GM21825 (cell line): ENCODE measurements around the gene MT1X.
"Not testable (repeated sequence)": the region's sequence is repeated elsewhere in the genome, so short reads cannot be mapped to it uniquely, and the experiment has no call there.

Experiments used
- ATAC-seq: cut with Tn5 transposase; IDR thresholded peaks from one replicate; pipeline ENCODE4 v1.9.1; 2021; ENCODE audit warnings: mild to moderate bottlenecking, moderate library complexity; ENCODE audit not compliant: unreplicated experiment

The MT1X gene

DNA sequence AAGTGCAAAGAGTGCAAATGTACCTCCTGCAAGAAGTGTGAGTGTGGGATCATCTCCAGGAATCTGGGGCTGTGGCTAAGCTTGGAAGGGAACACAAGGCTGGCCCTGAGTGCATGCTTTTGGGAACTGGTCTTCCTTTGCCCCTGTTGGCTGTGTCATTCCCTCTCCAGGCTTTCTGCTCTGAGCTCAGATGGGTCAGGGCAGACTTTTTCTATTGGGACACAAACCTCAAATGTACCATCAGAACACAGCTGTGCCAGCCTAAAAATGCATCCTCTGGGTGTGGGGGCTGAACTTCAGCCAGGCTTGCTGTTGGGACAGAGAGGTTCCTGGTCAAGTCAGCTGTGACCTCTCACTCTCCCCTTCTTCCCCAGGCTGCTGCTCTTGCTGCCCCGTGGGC lies 29.7 kb upstream of the MT1X start:
- ATAC-seq: no peak

DNA sequence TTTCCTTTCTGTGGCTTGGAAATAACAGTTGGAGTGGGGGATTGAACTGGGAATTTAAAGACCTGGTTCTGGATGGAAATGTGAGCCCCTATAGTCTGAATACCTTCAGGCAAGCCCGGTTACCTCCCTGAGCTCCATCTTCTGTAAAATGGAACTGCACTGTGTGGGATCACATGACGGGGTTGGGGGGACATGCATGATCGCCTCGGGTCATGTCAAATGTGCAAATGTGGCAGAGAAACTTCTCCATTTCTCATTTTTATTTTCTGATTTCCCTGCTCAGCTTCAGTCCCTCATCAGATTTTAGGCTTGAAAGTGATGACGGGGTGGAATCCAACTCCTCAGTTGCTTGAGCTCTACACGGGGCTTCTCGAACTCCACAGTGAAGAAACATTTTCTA lies 29.1 kb upstream of the MT1X start:
- ATAC-seq: no peak

DNA sequence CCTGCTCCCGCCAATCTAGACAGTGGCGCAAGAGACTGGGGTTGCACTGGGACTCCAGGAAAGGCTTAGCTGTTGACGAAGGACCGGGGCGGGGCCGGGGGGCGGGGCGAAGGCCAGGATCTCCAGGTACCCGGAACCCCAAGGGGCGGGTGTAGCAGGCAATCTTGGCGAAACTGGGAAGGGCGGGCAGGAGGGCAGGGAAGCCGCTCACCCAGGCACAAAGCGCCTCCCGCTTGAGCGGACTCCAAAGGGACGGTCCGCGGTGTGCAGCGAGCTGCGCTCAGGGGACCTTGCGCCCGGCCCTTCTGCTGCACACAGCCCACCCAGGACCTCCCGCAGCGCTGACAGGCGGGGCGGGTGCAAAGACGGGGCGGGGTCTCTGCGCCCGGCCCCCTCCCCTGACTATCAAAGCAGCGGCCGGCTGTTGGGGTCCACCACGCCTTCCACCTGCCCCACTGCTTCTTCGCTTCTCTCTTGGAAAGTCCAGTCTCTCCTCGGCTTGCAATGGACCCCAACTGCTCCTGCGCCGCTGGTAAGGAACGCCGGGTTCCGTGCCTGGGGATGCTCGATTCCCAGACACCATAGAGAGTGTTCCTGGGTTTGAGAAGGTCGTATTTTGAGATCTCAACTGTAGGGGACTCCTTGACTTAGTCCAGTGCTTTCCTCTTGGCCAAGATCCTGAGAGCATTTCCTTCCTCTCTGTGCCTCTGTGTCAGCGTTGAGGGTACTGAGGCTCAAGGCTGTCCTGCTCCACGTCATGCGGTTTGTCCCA lies 24.5 kb upstream of the MT1X start, which contains the start of gene MT1F:
Gene MT1F (plus strand): TSS at position 405 of the 772 bp plus-strand sequence. CDS start 100 bp downstream, at position 505.
- no peak for ATAC-seq

DNA sequence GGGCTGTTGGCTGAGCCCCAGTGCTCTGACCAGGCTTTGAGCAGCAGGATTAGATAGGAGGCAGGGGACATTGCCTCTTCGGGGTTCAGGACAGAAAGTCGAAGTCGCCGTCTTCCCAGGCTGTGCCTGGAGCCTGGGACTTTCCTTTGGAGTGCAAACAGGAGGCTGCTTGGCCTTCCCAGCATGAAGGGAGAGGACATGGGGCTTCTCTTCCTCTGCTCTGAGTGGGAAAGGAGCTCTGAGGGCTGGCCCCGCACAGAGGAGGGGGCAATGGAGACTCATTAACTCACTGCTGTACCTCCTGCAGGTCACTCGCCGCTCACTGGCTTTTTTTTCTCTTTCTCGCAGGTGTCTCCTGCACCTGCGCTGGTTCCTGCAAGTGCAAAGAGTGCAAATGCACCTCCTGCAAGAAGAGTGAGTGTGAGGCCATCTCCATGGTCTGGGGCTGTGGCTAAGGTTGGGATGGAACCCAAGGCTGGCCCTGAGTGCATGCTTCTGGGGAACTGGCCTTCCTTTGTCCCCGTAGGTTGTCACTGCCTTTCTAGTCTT lies 23.9 kb upstream of the MT1X start:
- no peak for ATAC-seq

DNA sequence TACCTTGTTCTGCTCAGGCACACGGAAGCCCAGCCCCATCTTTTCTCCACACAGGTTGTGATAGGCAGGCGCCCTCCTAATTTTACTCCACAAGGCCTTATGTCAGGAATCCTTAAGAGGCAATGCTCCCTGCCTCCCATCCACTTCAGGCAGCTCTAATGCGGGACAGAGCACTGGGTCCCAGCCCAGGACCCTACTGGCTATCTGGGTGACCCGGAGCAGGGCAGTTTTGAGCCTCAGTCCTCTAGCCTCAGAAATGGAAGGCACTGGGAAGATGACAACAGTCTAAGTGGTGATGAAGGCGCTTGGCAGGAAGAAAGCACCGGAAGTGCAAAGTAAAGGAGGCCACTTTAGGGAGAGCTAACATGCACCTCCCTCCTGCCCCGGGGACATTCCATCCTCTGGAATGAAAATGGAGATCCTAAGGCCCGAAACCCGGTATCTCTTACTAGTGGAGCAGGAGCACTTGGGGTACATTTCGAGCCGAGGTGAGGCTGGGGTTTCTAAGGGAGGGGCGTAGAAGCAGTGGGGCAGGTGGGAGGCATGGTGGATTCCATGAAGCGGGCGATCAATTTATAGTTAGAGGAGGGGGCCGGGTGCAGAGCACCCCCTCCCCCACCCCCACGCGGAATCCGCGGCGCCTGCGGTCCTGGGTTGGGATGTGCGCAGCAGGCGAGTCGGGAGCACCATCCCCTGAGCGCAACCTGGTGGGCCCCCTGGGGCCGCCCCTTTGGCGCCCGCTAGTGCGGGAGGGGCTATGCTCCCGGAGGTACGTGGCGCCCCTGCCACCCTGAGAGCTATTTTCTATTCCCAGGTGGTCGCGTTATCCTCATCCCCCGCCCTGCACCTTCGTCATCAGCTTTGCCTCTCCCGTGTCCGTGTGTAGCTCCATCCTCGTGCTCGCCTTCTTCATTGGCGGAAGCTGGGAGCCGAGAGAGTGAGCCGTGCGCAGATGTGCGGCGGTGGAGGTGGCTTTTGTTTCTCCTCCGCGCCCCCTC lies 19.6 kb upstream of the MT1X start:
- no peak for ATAC-seq

DNA sequence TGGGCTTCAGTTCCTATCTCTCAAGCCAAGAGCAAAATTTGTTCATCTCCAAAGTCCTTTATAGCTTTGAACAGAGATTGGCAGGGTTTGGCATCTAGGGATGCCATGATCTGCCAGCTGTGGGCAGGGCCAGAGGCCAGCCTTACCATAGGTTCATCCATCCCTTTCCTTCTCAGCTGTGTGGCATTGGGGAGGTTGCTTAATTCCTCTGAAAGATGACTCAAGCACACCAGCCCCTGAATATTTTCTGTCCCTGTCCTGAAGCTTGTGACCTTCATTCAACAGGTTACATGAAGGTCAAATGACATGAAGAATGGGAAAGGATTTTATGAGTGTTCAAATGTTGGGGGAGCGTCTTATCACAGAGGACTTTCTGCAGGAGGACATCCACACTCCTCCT lies 17.8 kb upstream of the MT1X start:
- ATAC-seq: no peak

DNA sequence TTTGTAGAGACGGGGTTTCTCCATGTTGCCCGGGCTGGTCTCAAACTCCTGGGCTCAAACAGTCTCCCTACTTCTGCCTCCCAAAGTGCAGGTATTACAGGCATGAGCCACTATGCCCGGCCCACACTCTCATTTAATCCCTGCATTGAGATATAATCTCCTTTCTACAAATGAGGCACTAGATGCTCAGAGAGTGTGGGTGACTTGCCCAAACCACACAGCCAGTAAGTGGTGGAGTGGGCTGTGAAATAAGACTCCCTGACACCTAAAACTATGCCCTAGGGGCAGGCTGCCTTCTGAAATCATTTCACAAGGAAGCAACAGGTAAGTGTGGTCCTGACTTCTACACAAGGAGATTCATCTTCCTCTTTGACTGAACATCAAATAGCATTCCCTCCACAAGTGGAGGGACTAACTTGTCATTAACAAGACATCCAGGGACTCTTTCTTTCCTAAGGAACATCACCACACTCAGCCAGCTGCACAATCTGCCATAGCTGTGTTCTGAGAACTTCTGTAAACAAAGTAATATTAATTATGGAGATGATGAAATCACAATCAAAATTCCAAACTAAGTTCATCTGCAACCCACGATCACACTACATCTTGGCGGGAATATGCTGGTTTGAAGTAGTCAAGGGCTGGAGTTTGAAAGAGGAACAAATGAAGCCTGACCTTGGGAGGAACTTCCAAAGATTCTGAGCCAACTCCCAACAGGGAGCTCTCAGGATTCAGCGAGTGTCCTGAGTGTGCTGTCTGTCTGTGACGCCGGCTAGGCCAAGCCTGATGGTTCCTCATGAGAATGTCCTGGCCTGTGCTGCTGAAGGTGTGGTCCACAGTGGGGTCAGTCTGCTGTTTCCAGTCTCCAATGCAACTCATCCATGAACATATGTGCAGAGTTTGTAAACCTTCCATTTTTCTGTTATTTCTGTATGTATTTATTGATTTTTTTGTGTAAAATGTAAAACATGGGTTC lies 16.7 kb upstream of the MT1X start:
- not testable (repeated sequence) for ATAC-seq

DNA sequence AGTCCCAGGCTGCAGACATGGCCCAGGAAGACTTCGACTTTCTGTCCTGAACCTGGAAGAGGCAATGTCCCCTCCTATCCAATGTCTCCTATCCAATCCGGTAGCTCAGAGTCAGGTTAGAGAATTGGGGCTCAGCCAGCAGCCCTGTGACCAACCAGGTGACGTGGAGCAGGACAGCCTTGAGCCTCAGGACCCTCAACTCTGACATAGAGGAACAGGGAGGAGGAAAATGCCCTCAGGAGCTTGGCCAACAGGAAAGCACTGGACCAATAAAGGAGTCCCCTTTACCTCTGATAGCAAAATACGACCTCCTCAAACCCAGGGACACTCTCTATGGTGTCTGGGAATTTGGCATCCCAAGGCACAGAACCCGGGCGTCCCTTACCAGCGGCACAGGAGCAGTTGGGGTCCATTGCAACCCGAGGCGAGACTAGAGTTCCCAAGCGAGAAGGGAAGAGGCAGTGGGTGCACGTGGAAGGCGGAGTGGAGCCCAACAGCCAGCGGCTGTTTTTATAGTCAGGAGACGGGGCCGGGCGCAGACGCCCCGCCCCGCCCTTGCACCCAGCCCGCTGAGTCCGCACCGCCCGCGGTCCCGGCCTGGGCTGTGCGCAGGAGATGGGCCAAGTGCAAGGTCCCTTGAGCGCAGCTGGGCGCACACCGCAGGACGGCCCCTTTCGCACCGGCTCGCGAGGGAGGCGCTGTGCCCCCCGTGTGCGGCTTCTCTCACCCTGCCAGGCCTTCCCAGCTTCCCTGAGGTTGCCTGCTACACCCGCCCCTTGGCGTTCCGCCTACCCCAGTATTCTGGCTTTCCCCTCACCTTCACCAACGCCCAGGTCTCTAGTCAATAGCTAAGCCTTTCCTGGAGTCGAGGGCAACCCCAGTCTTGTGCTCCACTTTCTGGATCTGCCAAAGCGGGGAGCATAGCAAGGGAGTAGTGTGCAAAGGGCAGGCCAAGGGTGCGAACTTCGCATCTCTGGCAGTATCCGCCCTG lies 14.4 kb upstream of the MT1X start, which contains the start of gene MT1G:
Gene MT1G (minus strand): TSS at position 485 of the 991 bp plus-strand sequence. CDS start 72 bp downstream, at position 413.
- no peak for ATAC-seq

DNA sequence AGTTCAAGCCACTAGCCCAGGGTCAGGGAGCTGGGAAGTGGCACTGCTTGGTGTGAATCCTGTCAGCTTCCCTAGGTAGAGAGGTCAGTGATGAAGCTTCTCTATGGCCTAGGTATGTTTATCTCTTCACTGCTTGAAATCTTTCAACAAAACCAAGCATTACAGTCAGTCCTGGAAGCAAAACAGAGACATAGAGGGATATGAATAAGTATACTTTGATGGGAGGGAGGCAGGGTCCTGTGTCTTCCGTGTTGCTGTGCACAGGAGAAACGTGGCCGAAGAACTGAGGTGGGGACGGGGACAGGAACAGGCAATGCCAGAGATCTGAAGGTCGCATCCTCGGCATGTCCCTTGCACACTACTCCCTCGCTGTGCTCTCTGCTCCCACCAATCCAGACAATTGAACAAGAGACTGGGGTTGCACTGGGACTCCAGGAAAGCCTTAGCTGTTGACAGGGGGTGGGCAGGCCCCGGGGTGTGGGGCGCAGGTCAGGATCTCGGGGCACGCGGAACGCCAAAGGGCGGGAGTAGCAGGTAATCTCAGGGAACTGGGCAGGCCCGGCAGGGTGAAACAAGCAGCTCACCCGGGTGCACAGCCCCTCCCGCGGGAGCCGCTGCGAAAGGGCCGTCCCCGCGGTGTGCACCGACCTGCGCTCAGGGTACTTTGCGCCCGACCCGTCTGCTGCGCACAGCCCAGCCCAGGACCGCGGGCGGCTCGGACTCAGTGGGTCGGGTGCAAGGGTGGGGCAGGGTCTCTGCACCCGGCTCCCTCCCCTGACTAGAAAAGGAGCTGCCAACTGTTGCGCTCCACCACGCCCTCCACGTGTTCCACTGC lies 13.0 kb upstream of the MT1X start, which contains the start of gene MT1H:
Gene MT1H (plus strand): TSS at position 810 of the 835 bp plus-strand sequence. CDS start 71 bp downstream, outside the sequence.
- no peak for ATAC-seq

DNA sequence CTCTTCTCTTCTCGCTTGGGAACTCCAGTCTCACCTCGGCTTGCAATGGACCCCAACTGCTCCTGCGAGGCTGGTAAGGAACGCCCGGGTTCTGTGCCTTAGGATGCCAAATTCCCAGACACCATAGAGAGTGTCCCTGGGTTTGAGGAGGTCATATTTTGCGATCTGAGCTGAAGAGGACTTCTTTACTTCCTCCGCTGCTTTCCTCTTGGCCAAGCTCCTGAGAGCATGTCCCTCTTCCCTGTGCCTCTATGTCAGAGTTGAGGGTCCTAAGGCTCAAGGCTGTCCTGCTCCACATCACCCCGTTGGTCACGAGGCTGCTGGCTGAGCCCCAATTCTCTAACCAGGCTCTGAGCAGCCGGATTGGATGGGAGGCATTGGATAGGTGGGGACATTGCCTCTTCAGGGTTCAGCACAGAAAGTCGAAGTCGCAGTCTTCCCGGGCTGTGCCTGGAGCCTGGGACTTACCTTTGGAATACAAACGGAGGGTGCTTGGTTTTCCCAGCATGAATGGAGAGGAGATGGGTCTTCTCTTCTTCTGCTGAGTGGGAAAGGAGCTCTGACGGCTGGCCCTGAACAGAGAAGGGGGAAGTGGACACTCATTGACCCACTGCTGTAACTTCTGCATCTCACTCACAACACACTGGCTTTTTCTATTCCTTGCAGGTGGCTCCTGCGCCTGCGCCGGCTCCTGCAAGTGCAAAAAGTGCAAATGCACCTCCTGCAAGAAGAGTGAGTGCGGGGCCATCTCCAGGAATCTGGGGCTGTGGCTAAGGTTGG lies 12.2 kb upstream of the MT1X start:
- ATAC-seq: no peak

DNA sequence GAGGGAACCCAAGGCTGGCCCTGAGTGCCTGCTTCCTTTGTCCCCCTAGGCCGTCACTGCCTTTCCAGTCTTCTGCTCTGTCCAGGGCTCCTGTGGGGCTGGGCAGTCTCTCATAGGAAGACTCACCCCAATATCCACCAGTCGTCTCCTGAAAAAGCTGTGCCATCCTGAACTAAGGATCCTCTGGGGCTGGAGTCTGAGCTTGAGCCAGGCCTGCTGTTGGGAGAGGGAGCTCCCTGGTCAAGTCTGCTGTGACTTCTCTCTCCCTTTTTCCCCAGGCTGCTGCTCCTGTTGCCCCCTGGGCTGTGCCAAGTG lies 11.7 kb upstream of the MT1X start:
- no peak for ATAC-seq

DNA sequence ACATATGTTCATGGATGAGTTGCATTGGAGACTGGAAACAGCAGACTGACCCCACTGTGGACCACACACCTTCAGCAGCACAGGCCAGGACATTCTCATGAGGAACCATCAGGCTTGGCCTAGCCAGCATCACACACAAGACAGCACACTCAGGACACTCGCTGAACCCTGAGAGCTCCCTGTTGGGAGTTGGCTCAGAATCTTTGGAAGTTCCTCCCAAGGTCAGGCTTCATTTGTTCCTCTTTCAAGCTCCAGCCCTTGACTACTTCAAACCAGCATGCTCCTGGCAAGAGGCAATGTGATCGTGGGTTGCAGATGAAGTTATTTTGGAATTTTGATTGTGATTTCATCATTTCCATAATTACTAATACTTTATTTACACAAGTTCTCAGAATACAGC lies 10.6 kb upstream of the MT1X start:
- ATAC-seq: not testable (repeated sequence)

DNA sequence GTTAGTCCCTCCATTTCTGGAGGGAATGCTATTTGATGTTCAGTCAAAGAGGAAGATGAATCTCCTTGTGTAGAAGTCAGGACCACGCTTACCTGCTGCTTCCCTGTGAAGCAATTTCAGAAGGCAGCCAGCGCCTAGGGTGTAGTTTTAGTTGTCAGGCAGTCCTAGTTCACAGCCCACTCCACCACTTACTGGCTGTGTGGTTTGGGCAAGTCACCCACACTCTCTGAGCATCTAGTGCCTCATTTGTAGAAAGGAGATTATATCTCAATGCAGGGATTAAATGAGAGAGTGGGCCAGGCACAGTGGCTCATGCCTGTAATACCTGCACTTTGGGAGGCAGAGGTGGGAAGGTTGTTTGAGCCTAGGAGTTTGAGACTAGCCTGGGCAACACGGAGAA lies 10.1 kb upstream of the MT1X start:
- not testable (repeated sequence) for ATAC-seq

DNA sequence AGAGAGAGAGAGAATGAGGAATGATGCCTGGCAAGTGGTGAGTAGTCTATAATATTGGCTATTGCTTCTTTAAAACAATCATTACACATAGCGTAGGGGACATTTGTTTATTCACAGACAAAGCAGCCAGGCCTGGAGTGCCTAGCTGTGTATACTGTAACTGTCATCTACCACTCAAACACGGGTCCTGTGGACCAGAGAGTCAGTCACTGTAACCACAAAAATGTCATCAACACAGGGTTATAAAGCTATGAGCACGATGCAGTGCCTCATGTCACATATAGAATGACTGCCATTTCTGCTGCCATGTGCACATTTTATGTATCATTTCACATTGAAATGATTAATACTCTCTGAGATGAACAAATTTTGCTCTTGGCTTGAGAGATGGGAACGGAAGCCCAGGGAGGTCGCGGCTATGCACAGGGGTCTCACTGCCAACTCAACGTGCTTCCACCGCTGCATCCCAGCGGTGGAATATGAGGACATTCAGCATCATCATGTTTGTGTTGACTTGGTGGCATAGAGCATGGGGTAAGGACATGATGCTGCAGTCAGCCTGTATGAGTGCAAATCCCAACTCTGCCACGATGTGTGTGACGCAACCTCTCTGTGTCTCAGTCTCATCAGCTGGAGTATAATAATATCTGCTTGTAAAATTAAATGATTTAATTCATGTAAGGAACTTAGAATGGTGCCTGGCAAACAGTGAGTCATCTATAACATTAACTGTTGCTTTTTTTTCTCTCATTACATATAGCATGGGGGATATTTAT lies 9.3 kb upstream of the MT1X start:
- ATAC-seq: no peak

DNA sequence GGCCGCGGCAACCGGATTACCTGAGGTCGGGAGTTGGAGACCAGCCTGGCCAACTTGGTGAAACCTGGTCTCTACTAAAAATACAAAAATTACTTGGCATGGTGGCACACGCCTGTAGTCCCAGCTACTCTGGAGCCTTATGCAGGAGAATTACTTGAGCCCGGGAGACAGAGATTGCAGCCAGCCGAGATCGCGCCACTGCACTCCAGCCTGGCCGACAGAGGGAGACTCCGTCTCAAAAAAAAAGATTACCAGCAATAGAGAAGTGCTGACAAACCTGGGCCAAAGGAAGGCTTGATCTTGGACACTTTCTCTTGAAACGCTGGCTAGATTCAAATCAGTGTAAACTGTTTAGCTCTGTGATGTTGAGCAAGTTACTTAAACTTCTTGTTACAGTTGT lies 8.3 kb upstream of the MT1X start:
- no peak for ATAC-seq

DNA sequence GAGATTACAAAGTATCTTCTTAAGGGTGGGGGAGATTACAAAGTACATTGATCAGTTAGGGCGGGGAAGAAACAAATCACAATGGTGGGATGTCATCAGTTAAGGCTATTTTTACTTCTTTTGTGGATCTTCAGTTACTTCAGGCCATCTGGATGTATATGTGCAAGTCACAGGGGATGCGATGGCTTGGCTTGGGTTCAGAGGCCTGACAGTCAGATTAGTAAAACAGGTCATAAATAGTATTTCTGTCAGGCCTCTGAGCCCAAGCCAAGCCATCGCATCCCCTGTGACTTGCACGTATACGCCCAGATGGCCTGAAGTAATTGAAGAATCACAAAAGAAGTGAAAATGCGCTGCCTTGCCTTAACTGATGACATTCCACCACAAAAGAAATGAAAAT lies 7.7 kb upstream of the MT1X start:
- not testable (repeated sequence) for ATAC-seq
